Lower lobe of right lung (tissue), 2 donors: ENCODE data around the gene TXNDC11. TPM values are rescaled to one million over a fixed set of nuclear protein-coding genes. Genes with fewer than 3 reads are reported as not detected.

Source experiments
- ATAC-seq, 2 donors: fragments of 200-7000 bp; cut with Tn5 transposase; one replicate each; pipeline ENCODE4 v1.9.1; 2020 to 2022; ENCODE audit warnings: mild to moderate bottlenecking in 2 of 2, moderate library complexity in 2 of 2
- DNase-seq: peaks from one replicate; pipeline ENCODE4 v3.0.0-alpha.2; 2020
- H3K27ac ChIP-seq: fragments of 200-600 bp; one replicate; pipeline ENCODE4 v1.8.0; 2022
- H3K27me3 ChIP-seq: fragments of 200-600 bp; one replicate; pipeline ENCODE4 v1.8.0; 2022; ENCODE audit warnings: low read depth
- H3K36me3 ChIP-seq: fragments of 200-600 bp; one replicate; pipeline ENCODE4 v1.8.0; 2022; ENCODE audit warnings: mild to moderate bottlenecking
- H3K4me1 ChIP-seq: fragments of 200-600 bp; one replicate; pipeline ENCODE4 v1.8.0; 2022
- H3K4me3 ChIP-seq: fragments of 200-600 bp; one replicate; pipeline ENCODE4 v1.8.0; 2022; ENCODE audit warnings: mild to moderate bottlenecking
- H3K9me3 ChIP-seq: fragments of 200-600 bp; one replicate; pipeline ENCODE4 v1.8.0; 2022
- intact Hi-C: fragments of 100-400 bp; cut with DNase I; formaldehyde crosslinking; loops from one replicate; pipeline ENCODE4 v1.11.0; 2022
- total RNA-seq: library from RNA; stranded (reverse); fragmentation: NEBNext Ultra II Directional; extraction: Animal tissue kit (Norgen Biotek cat#: 25700); gene quantifications from one replicate; pipeline ENCODE4 v1.2.1, GENCODE V29; 2021
- TF ChIP-seq, protein P1 (sequence below): fragments of 200-600 bp; IDR thresholded peaks from one replicate; pipeline ENCODE4 v1.8.0; 2022; ENCODE audit warnings: antibody characterized with exemption, mild to moderate bottlenecking
- donor health status: DM: no; HTN: yes; CAD: no; lungs with severe emphysema.

Gene TXNDC11
- total RNA-seq, 1 donor from 2014 or later = 88.2 TPM

- TF ChIP-seq, protein P1, sequence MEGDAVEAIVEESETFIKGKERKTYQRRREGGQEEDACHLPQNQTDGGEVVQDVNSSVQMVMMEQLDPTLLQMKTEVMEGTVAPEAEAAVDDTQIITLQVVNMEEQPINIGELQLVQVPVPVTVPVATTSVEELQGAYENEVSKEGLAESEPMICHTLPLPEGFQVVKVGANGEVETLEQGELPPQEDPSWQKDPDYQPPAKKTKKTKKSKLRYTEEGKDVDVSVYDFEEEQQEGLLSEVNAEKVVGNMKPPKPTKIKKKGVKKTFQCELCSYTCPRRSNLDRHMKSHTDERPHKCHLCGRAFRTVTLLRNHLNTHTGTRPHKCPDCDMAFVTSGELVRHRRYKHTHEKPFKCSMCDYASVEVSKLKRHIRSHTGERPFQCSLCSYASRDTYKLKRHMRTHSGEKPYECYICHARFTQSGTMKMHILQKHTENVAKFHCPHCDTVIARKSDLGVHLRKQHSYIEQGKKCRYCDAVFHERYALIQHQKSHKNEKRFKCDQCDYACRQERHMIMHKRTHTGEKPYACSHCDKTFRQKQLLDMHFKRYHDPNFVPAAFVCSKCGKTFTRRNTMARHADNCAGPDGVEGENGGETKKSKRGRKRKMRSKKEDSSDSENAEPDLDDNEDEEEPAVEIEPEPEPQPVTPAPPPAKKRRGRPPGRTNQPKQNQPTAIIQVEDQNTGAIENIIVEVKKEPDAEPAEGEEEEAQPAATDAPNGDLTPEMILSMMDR = no peak
- Histone ChIP-seq H3K27ac (peak overlapping the region; percentile 83), H3K9me3 (no peaks in the 10 kb centered on the region), H3K4me3 (peak overlapping the region; percentile 27), H3K36me3 (peaks cover 29% of the 10 kb centered on the region), H3K4me1 (peaks cover 53% of the 10 kb centered on the region), H3K27me3 (no peaks in the 10 kb centered on the region)
- peak; percentile 83 to 87 for ATAC-seq
- no peak for DNase-seq
- intact Hi-C loops = no loop called here
These were observed 40.8 kb upstream of the TXNDC11 start for GRCh38 chr16:11783319-11784037.

GRCh38 chr16:11781773-11782172 is 39.1 kb upstream of the TXNDC11 start:
- TF ChIP-seq, protein P1 = no peak
- DNase-seq (no peak), ATAC-seq (no peak)
- H3K27ac ChIP-seq = peak overlapping the region; percentile 83
- peaks cover 45% of the 10 kb centered on the region for H3K4me1 ChIP-seq
- H3K9me3 ChIP-seq = no peaks in the 10 kb centered on the region
- H3K4me3 ChIP-seq = no peak overlapping the region
- H3K27me3 ChIP-seq = no peaks in the 10 kb centered on the region
- intact Hi-C loops = no loop called here
- H3K36me3 ChIP-seq = peaks cover 46% of the 10 kb centered on the region

- Histone ChIP-seq H3K27me3 (no peaks in the 10 kb centered on the region), H3K36me3 (peaks cover 52% of the 10 kb centered on the region), H3K27ac (peak overlapping the region; percentile 83), H3K4me1 (peaks cover 45% of the 10 kb centered on the region), H3K4me3 (no peak overlapping the region), H3K9me3 (no peaks in the 10 kb centered on the region)
- TF ChIP-seq, protein P1 = no peak
- DNase-seq = no peak
- intact Hi-C loops = no loop called here
- ATAC-seq = no peak
These were observed 38.5 kb upstream of the TXNDC11 start for GRCh38 chr16:11780991-11781680.

DNA sequence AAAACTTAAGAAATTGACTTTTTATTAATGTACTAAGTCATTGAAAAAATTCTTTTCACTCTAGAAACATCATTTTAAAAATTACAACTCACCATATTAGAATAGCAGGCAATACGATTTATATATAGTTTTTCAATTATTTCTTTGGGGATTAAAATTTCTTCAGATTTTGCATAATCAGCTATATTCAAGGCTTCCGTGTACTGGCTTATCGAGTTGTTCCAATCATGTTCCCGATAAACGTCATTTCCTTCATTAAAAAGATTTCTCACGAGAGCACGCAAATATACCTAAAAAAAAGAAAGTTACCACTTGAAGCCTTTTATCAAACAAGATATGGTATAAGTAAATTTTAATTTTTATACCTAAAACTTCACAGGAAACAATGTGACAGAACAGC is 36.4 kb upstream of the TXNDC11 start:
- no peak overlapping the region for H3K27ac ChIP-seq
- ATAC-seq = no peak

DNA sequence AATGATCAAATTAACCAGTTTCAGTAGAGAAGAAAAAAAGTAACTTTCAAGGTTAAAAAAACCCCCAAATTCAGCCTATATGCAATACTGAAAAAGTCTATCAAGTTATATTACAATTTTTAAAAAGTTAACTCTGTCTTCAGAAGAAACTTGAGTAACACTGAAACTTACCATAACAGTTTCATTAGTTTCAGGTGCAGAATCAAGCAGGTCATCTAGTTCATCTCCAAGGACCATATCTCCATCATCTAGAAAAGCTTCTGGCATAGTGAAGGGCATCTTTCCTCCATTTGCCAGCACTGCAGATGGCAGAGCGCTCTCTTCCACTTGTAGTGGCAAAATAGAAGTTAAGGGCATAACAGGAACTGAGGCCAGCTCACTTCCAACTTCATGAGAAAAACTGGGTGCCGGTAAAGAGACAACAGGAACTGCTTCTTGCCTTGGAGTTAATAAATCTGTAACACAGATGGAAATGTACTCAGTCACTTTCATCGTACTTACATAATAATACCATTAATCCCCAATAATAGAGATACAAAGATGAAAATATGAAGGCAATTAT is 31.5 kb upstream of the TXNDC11 start:
- peaks cover 97% of the 10 kb centered on the region for H3K36me3 ChIP-seq
- TF ChIP-seq, protein P1 = no peak
- intact Hi-C loops = no loop called here
- no peak overlapping the region for H3K27ac ChIP-seq
- H3K27me3 ChIP-seq = no peaks in the 10 kb centered on the region
- DNase-seq (no peak), ATAC-seq (no peak)
- H3K4me1 ChIP-seq = no peaks in the 10 kb centered on the region
- H3K4me3 ChIP-seq = no peak overlapping the region
- H3K9me3 ChIP-seq = no peaks in the 10 kb centered on the region

More for the DNA sequence above, 36.4 kb upstream of the TXNDC11 start:
- no peak overlapping the region for H3K4me3 ChIP-seq
- H3K27me3 ChIP-seq = no peaks in the 10 kb centered on the region
- intact Hi-C loops = no loop called here
- H3K36me3 ChIP-seq = peaks cover 73% of the 10 kb centered on the region
- H3K9me3 ChIP-seq = no peaks in the 10 kb centered on the region
- no peak for DNase-seq
- TF ChIP-seq, protein P1 = no peak
- H3K4me1 ChIP-seq = peaks cover 33% of the 10 kb centered on the region
